NCI-H526 treated with DMSO at 0.1 percent for 48 hours (cell line): ENCODE measurements around the gene HCN1.
"Not testable (repeated sequence)": the region's sequence is repeated elsewhere in the genome, so short reads cannot be mapped to it uniquely, and the experiment has no call there.

ENCODE experiments used
- DNase-seq: peaks from one replicate; lab custom pipeline; 2025; lab: John Stamatoyannopoulos, UW

HCN1 gene

DNA sequence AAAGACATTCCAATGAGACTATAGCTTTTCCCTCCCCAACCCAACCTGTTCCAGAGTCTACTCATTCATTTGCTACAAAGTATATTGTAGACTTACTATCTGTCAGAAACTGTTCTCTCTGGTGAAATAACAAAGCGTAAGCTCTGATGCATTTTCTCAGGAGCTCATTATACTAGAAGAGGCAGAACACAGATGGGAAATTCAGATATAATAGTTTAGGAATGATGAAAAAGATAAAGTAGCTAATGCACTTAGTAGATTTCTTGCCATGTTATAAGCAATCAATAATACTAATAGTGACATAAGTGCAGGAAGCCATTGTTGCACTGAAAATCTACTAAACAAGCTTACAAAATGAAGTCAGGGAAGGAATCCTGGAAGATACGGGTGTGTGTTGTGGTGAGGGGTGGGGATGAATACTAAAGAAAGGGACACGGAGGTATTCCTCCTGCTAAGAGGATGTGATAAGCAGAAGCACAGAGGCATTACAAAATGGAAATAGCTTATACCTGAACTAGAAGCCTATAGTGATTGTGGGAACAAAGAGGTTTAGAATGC lies 78.2 kb downstream of the HCN1 start:
- no peak for DNase-seq

DNA sequence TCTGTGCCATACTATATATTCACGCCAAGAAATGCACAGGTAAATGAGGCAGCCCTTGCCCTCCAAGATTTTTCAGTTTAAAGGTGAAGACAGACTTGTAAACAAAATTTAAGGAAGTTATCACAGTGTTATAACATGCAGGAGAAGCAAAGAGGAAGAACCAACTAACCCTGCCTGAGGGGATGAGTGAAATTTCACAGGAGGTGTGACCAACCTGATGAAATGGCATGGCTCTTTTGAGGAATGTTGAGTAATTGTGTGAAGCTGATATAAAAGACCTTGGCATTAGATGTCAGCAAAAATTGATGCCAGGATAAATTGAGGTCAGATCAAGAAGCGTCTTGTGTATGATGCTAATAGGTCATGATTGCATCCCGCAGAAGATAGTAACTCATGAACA lies 86.5 kb downstream of the HCN1 start:
- no peak for DNase-seq

DNA sequence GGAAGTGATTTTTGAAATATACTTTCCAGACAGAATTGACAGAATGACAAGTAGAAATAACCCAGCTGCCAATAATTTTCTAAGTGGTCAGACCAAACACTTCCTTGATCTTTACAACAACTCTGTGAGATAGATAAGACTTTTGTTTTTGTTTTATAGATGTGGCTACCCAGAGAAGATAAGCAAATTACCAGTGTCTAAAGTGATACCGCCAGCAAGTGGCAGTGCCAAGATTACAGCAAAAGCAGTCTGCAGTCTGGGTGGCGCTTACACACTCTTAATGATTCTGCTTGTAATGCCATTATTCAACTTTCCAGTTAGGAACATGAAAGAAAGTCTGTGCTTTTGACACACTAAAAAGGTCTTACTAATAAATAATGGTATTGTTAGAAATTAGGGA lies 92.1 kb downstream of the HCN1 start:
- no peak for DNase-seq

DNA sequence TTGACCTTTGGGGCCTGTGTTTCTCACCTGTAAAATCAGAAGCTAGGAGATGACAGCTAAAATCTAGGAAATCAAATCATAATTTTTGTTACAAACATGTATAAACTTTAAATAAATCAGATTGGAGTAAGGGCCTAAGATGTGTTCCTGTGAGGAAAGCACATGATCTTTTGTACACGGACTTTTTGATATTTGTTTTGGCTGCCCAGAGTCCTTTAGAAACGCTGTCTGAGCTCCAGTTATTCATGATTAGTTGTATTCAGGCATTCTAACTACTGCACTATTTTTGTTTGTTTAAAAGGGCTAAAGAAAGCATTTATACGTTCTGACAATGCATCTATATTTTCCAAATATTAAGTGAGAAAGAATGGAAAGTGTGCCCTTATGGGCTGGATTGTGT lies 94.8 kb downstream of the HCN1 start:
- no peak for DNase-seq

DNA sequence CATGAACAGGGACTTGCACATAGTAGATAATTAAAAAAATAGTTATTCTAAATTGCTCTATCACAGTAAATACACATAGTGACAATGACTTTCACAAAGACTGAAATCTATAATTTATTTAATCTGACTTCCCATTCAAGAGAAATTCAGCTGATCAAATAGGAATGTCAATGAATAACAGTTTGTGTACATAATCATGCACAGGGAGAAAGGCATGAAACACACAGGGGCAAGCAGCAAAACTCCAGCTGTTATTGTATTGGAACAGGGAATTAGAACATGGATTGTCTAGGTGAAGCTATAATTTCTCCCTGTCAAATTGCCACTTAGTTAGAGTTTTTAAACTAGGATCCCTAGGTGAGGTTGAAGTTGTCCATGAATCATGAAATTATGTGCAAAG lies 99.9 kb downstream of the HCN1 start:
- no peak for DNase-seq

DNA sequence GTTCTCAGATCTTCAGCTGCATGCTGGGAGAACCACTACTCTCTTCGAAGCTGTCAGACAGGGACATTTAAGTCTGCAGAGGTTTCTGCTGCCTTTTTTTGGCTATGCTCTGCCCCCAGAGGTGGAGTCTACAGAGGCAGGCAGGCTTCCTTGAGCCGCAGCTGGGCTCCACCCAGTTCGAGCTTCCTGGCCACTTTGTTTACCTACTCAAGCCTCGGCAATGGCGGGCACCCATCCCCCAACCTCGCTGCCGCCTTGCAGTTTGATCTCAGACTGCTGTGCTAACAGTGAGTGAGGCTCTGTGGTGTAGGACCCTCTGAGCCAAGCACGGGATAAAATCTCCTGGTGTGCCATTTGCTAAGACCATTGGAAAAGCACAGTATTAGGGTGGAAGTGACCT lies 110.2 kb downstream of the HCN1 start:
- DNase-seq: not testable (repeated sequence)

DNA sequence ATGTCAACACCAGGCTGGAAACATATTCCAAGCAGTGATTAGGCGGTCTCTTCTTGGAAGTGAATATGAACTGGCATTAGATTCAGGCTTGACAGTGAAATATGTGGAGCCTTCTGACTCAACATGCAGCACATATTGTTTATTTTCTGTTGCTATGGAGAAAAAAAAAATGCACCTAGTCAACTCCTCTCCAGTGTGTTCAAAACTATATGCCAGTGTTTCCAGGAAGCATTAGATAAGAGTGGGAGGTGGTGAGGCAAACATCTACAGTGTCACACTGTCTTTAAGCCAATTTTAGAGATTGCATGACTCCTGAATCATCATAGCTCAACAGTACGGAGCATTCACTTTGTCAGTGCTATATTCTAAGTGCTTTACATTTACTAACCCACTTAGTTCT lies 117.9 kb downstream of the HCN1 start:
- DNase-seq: no peak

DNA sequence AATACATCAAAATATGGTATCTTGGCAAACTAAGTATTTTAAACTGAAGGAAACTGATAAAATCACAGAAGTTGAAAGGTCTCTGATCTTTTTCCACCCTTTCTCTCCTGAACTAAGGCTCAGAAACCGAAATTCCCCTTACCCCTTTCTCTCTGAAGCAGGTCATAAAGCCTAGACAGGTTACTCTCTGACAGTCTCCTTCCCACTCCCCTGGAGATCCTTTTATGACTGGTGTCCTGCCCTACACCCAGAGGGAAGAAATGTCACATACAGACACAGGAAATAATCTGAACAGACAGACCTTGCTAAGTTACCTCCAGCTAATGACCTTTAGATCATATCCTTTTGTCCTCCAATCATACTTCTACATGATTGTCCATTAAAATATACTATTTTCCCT lies 127.4 kb downstream of the HCN1 start:
- no peak for DNase-seq

DNA sequence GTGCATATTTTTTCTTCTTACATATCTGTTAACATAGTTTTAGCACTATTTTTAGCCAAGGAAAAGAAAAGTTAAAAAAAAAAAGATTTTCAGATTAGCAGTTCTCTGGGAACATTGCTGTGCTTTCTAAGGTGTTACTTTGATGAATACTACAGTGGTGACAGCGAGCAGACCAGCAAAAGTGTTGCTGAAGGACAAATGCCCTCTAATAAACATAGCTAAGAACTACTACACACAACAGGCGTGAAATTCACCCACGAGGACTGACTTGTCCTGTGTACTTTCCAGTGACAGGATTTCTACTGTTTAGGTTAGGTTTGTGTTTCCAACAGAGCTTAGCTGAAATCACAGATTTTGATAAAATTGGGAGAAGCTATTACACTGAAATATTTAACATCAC lies 153.8 kb downstream of the HCN1 start:
- DNase-seq: no peak

DNA sequence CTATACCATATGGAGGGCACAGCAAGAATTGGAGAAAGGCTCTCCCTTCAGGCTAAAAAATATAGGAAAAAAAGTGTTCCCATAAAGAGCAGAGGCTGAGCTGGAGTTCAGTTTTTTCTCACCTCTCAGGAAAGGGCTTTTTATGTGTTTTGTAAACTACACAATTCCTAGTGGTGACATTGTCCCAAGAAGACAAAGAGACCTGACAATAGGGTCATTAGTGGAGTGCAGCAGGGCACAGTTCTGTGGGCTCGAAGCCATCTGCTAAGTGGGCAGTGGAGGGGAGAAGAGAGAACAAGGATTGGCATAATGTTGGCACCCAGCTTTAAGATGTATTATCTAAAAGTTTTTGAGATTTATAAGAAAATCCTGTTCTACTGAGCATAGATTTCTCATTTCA lies 162.5 kb downstream of the HCN1 start:
- DNase-seq: no peak

DNA sequence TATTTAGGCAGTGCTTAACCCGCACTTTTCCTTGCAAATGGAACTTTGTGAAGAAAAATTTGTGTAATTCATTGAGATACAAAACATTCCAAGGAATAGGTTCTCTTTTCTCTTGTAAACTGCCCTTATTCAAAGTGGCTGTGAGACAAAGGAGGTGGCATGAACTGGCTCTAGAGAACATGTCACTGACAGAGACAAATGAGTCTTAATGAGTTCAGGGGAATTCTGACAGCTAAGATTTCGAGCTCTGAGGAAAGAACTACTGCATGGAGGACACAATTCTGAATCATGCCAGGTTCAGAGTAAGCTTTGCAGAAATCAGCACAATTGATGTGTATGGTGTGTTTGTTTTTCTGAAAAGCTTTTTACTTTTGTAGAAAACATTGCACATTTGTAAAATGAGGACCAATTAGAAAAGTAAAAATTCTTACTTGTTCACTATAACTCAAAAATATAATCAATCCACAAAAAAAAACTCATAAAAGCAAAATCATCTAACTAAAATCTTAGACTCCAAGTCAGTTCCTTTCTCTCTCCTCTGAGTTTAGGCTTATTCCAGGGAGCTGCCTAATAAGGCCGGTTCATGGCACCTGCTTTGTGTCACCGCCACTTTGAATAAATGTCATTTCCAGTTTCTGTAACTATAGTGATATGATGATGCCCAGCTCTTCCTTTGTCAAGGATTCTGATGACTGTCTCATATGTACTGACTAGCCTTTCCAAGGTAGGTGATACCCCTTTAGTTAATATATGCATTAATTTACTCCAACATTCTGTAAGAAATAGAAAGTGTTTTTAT lies 163.2 kb downstream of the HCN1 start:
- no peak for DNase-seq

DNA sequence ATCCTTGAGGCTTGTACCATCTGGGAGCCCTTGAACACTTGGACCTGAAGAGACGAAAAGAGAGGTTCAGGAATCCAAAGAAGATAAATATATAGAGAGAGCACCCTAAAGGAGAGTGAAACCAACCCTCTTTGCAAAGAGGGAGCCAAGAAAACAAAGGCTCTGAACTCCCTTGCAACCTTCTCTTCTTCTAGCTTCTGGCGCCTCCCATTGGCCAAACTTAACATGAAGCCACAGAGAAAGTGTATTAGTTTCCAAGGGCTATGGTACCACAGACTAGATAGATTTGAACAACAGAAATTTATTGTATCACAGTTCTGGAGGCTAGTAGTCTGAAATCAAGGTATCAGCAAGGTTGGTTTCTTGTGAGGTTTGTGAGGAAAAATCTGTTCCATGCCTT lies 175.1 kb downstream of the HCN1 start:
- DNase-seq: no peak

DNA sequence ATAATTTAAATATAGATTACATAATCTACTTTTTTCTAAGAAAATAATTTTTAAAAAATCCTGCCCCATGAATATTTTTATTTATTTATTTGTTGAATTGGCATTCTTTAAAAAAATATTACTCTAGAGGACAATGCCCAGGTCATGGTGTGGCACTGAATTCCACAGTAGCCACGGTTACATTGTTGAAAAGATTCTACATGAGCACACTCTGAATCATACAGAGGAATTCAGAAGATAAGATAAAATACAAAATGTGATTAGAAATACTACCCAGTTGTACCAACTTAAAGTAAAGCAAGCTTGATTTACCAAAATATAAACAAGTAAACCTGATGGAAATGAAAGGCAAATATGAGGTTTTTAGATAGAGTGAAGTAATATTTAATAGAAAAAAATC lies 183.7 kb downstream of the HCN1 start:
- no peak for DNase-seq

DNA sequence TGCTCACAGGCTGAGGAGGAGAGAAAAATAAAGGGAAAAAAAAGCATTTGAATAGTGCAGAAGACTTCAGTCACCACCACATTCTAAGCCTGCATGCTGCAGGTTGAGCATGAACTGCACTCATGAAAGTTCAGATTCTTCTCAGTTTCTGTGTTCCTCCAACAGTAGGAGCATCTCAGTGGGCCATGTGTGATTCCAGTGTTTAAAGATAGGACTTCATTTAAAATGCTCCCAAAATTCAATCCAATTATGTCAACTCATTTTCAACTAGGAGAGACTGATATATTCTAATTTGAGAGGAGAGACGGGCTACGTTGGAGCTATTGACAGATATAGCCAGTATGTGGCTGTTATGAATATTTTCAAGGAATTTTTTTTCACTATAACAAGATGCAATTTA lies 186.8 kb downstream of the HCN1 start:
- DNase-seq: no peak

DNA sequence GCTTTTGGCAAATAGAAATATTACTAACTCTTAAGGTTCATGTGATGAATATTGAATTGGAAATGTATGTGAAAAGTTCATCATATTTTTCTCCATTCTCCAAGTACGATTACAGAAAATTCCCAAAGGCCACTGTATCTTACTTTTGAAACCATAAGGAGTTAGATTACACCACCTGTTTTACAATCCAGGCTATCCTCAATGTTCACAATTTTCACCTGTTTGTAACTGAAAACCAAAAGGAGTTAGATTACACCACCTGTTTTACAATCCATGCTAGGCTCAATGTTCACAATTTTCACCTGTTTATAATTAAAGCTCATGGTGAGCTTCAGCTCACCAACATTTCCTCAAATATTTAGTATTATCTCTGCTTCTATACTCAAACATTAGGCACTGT lies 188.0 kb downstream of the HCN1 start:
- DNase-seq: no peak

DNA sequence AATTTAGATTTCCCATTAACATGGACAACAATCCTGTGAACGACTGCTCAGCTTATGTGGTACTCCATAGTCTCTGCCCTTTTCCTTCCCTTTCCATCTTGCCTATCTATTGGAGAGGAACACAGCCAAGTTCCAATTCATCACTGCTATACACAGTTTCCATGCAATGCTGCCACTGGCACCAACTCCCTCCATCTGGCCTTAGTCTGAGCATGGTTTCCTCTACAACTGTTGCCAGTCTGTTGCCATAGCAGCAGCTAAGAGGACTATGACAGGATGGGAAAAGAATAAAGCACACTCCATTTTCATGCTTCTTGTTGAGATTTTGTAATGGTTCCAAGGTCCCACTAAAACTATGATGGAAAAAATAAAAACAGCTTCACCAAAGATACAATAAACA lies 189.0 kb downstream of the HCN1 start:
- no peak for DNase-seq

DNA sequence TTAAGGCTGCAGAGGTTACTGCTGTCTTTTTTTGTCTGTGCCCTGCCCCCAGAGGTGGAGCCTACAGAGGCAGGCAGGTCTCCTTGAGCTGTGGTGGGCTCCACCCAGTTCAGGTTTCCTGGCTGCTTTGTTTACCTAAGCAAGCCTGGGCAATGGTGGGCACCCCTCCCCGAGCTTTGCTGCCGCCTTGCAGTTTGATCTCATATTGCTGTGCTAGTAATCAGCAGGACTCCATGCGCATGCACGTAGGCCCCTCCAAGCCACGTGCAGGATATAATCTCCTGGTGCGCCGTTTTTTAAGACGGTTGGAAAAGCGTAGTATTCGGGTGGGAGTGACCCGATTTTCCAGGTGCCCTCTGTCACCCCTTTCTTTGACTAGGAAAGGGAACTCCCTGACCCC lies 197.2 kb downstream of the HCN1 start:
- not testable (repeated sequence) for DNase-seq

DNA sequence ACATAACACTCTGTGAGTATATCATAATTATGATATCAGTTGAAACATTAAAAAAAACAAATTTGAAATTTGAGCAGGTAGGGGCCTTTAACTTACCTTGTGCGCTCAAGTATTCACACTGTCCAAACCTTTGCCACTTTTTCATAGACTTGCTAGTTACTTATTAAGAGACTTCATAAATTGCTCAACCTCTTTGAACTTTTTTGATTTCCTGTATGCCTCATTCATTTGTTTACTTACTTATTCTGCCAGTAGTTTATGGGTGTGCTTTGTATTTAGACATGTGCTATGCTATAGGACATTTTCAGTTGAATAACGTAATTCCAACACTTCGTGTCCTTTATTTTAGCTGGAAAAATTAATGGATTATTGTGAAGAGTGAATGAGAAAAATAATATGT lies 204.8 kb downstream of the HCN1 start:
- no peak for DNase-seq

DNA sequence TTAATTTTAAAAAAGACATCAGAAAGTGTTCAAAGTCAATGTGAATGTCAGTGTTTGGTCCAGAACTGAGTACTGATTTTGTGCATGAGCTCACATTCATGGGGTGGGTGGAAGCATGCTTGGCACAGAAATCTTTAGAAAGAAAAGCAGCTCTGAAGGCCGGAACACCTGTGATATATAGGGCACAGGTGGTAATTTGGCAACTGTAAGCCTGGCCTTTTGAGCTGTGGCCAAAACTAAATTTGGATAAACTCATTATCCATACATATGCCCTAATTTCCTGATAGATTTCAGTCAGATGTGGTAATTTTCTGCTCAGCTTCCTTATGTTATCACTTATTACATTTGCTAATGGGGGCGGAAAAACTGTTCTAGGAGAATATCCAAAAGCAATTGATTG lies 211.4 kb downstream of the HCN1 start:
- no peak for DNase-seq

DNA sequence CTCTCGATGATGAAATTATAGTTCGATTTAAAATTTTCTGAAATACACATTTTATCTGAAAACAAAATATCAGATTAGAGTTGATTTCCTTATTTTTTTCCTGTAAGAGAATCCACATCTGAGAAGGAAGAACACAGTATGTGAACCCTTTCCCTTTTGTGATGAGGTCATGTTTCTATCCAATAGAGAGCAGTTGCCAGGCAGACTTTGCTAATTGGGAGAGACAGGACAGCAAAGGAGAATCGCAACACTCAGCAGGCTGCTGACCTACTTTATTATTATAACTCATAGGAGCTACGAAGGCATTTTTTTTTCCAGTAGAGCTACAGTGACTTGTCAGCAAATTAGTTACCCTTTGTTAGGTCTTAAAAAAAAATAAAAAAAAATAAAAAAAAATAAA lies 242.1 kb downstream of the HCN1 start:
- peak; percentile 46 for DNase-seq

DNA sequence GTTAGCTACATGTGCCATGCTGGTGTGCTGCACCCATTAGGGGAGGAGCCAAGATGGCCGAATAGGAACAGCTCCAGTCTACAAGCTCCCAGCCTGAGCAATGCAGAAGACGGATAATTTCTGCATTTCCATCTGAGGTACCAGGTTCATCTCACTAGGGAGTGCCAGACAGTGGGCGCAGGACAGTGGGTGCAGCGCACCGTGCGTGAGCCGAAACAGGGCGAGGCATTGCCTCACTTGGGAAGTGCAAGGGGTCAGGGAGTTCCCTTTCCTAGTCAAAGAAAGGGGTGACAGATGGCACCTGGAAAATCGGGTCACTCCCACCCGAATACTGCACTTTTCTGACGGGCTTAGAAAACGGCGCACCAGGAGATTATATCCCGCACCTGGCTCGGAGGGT lies 251.3 kb downstream of the HCN1 start:
- DNase-seq: not testable (repeated sequence)

DNA sequence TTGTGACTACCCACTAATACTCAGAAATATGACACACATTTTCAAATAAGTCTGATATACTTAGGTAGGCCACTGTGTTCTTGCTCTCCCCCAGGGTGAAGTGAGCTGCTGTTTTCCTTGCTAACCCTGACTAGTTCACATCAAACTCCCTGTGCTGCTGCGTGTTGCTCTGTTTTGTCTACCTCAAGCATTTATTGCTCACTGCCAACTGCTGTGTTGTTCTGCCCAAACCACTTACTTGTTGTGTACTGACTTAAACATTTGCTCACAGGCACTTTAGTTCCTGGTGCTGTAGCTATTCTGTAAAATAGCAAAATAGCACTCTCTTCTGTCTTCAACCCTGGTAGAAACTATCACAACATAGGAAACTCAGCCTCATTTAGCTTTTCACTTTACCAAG lies 255.7 kb downstream of the HCN1 start:
- no peak for DNase-seq

DNA sequence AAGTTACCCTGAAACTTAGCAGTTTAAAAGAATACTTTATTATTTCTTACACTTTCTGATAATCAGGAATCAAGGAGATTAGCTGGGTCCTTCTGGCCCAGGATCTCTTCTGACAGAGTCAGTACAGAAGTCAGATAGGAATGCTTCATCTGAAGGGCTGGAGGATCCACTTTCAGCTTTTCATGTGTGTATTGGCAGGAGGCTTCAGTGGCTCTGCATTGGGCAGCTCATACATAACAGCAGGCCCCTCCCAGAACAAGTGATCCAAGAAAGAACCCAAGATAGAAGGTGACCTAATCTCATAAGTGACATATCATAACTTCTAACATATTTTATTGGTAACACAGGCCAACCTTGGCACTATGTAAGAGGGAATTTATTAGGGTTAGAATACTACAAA lies 258.4 kb downstream of the HCN1 start:
- no peak for DNase-seq

DNA sequence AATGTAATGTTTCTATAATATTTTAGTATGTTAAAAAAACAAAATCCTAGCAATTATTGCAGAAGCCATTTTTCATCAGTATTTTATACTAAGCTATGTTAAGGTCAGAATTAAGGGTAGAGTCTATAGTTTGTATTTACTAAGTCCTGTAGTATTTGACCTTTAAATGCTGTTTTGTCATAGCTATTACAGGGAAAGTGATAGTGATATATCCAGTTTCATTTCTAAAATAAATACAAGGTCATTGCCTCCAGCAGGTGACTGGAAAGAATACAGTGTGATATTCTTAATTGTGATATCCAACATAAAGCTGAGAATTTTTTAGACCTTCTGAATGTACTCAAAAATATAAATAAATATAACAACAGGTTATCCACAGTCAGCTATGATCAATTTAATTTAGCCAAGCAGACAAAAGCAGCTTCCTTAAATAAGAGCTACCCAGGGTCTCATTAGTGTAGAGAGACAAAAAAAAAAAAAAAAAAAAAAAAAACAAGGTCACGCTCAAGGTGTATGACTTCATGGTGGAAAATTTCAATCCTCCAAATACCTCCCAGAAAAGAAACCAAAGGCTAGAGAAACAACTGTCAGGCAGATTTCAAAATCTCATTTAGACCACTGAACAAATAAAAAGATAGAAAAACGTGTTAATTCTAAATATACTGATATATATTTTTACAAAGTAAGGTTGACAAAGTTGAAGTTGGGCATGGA lies 278.7 kb downstream of the HCN1 start:
- no peak for DNase-seq
